Aorta (tissue), 5 donors: ENCODE data around the gene CLDND1. TPM values are rescaled to one million over a fixed set of nuclear protein-coding genes. Genes with fewer than 3 reads are reported as not detected.

ENCODE experiments used
- ATAC-seq: fragments of 200-7000 bp; cut with Tn5 transposase; one replicate; pipeline ENCODE4 v1.9.1; 2022; ENCODE audit warnings: moderate library complexity; ENCODE audit not compliant: low FRiP score
- DNase-seq, 2 donors: peaks; one replicate each; pipeline ENCODE4 v3.0.0-alpha.2; 2020
- H3K27ac ChIP-seq, 2 donors: one replicate each; pipeline ENCODE4 v1.5.1; 2013; ENCODE audit warnings: low read length in 2 of 2, mild to moderate bottlenecking in 2 of 2, moderate library complexity in 2 of 2, control low read depth in 1 of 2, inconsistent platforms in 1 of 2, low read depth in 1 of 2
- H3K27me3 ChIP-seq, 2 donors: one replicate each; pipeline ENCODE4 v1.6.1; 2013; ENCODE audit warnings: control low read depth in 1 of 2, low read length in 1 of 2, mild to moderate bottlenecking in 1 of 2, moderate library complexity in 1 of 2; ENCODE audit not compliant: insufficient read depth in 2 of 2, control insufficient read depth in 1 of 2
- H3K36me3 ChIP-seq, 2 donors: one replicate each; pipeline ENCODE4 v1.6.1; 2013; ENCODE audit warnings: control low read depth in 1 of 2, low read length in 1 of 2, mild to moderate bottlenecking in 1 of 2; ENCODE audit not compliant: insufficient read depth in 2 of 2, control insufficient read depth in 1 of 2
- H3K4me1 ChIP-seq, 2 donors: one replicate each; pipeline ENCODE4 v1.6.1; 2013; ENCODE audit warnings: low read length in 2 of 2, control low read depth in 1 of 2, mild to moderate bottlenecking in 1 of 2, moderate library complexity in 1 of 2; ENCODE audit not compliant: insufficient read depth in 2 of 2, control insufficient read depth in 1 of 2
- H3K4me3 ChIP-seq, 2 donors: one replicate each; pipeline ENCODE4 v1.5.1; 2013; ENCODE audit warnings: low read length in 2 of 2, control low read depth in 1 of 2, mild to moderate bottlenecking in 1 of 2
- H3K9me3 ChIP-seq: one replicate; pipeline ENCODE4 v1.6.1; 2013; ENCODE audit warnings: mild to moderate bottlenecking, low read length; ENCODE audit not compliant: control insufficient read depth
- WGBS, 2 donors: extraction: QIAGEN DNeasy Blood & Tissue Kit; methylation state at CpG; one replicate each; pipeline ENCODE4 v1.1.7; 2013; 5-methylcytosine and 5-hydroxymethylcytosine counted together
- intact Hi-C, 2 donors: fragments of 100-400 bp; cut with DNase I; formaldehyde crosslinking; loops; one replicate each; pipeline versions ENCODE4 v1.14.2 to v1.15.0; 2022
- polyA plus RNA-seq, 2 donors: library from polyadenylated mRNA; stranded (reverse); fragments of 200-250 nt; gene quantifications; one replicate each; pipeline ENCODE4 v1.2.3, GENCODE V29; 2013
- total RNA-seq, 2 donors: library from RNA; stranded (reverse); fragmentation: NEBNext Ultra II Directional; extraction: Animal tissue kit (Norgen Biotek cat#: 25700); gene quantifications; one replicate each; pipeline ENCODE4 v1.2.1, GENCODE V29; 2021
- donor health status: healthy with polysubstance abuse.
- donor health status: Bipolar disorder and iron deficiency.
- donor health status: DM: no; HTN: no; CAD: no.
- donor health status: DM: no; HTN: no; CAD: no.
- donor health status: DM: yes; HTN: yes; CAD: no.

The CLDND1 gene
- total and polyA plus RNA-seq, 4 donors, result 106 to 132 (median 113) TPM

GRCh38 chr3:98553021-98553563 is 30.4 kb upstream of the CLDND1 start:
- H3K27ac ChIP-seq, result no peak overlapping the region
- ATAC-seq, result no peak

GRCh38 chr3:98552232-98553020 is 29.7 kb upstream of the CLDND1 start:
- Histone ChIP-seq H3K4me3 (no peak overlapping the region), H3K4me1 (no peaks in the 10 kb centered on the region), H3K27ac (no peak overlapping the region), H3K9me3 (no peaks in the 10 kb centered on the region), H3K36me3 (no peaks in the 10 kb centered on the region), H3K27me3 (peaks cover 0 to 1% of the 10 kb centered on the region in 2 donors)
- intact Hi-C loops, result no loop called here
- no peak for ATAC-seq
- no peak for DNase-seq
- WGBS, 2 donors, result 77 to 80% methylated on average over 4 of the region's 4 CpGs

More at GRCh38 chr3:98553021-98553563, 30.4 kb upstream of the CLDND1 start:
- H3K4me1 ChIP-seq, result no peaks in the 10 kb centered on the region
- H3K4me3 ChIP-seq, result no peak overlapping the region
- no peaks in the 10 kb centered on the region for H3K9me3 ChIP-seq
- WGBS, 2 donors, result 54 to 57% methylated on average over 6 of the region's 6 CpGs
- no peaks in the 10 kb centered on the region for H3K36me3 ChIP-seq
- peaks cover 0 to 1% of the 10 kb centered on the region in 2 donors for H3K27me3 ChIP-seq
- DNase-seq, result no peak
- intact Hi-C loops, result no loop called here

- WGBS, 2 donors, result 66 to 74% methylated on average over 3 of the region's 3 CpGs
- ATAC-seq, result no peak
- H3K27ac ChIP-seq, result no peak overlapping the region
- H3K4me1 ChIP-seq, result no peaks in the 10 kb centered on the region
- no peaks in the 10 kb centered on the region for H3K9me3 ChIP-seq
- H3K36me3 ChIP-seq, result no peaks in the 10 kb centered on the region
- H3K4me3 ChIP-seq, result no peak overlapping the region
- no peak for DNase-seq
- intact Hi-C loops, result no loop called here
- H3K27me3 ChIP-seq, result peaks cover 0 to 1% of the 10 kb centered on the region in 2 donors
Measured at GRCh38 chr3:98551754-98552153, 29.1 kb upstream of the CLDND1 start.

- no peaks in the 10 kb centered on the region for H3K9me3 ChIP-seq
- H3K27ac ChIP-seq, result no peak overlapping the region
- DNase-seq, result no peak
- H3K4me1 ChIP-seq, result no peaks in the 10 kb centered on the region
- intact Hi-C loops, result no loop called here
- no peak overlapping the region for H3K4me3 ChIP-seq
- peaks cover 0 to 1% of the 10 kb centered on the region in 2 donors for H3K27me3 ChIP-seq
- H3K36me3 ChIP-seq, result no peaks in the 10 kb centered on the region
- WGBS, 2 donors, result 84 to 88% methylated on average over 2 of the region's 2 CpGs
- ATAC-seq, result no peak
Measured at GRCh38 chr3:98551236-98551635, 28.5 kb upstream of the CLDND1 start.

GRCh38 chr3:98550833-98551232 is 28.1 kb upstream of the CLDND1 start:
- intact Hi-C loops, result no loop called here

GRCh38 chr3:98548544-98548943 is 25.8 kb upstream of the CLDND1 start:
- H3K4me1 ChIP-seq, result no peaks in the 10 kb centered on the region
- ATAC-seq (no peak), DNase-seq (no peak)
- 66 to 83% methylated on average over 5 of the region's 5 CpGs for WGBS, 2 donors
- no peak overlapping the region for H3K27ac ChIP-seq
- H3K27me3 ChIP-seq, result peaks cover 0 to 1% of the 10 kb centered on the region in 2 donors
- no peak overlapping the region for H3K4me3 ChIP-seq
- intact Hi-C loops, result no loop called here
- no peaks in the 10 kb centered on the region for H3K36me3 ChIP-seq
- no peaks in the 10 kb centered on the region for H3K9me3 ChIP-seq

More at GRCh38 chr3:98550833-98551232, 28.1 kb upstream of the CLDND1 start:
- Histone ChIP-seq H3K4me1 (no peaks in the 10 kb centered on the region), H3K27me3 (peaks cover 0 to 1% of the 10 kb centered on the region in 2 donors), H3K9me3 (no peaks in the 10 kb centered on the region), H3K27ac (no peak overlapping the region), H3K4me3 (no peak overlapping the region), H3K36me3 (no peaks in the 10 kb centered on the region)
- 94% methylated on average over 3 of the region's 3 CpGs for WGBS, 2 donors
- no peak for ATAC-seq
- DNase-seq, result no peak

- Histone ChIP-seq H3K36me3 (no peaks in the 10 kb centered on the region), H3K4me3 (no peak overlapping the region), H3K9me3 (no peaks in the 10 kb centered on the region), H3K27ac (no peak overlapping the region), H3K27me3 (peaks cover 0 to 1% of the 10 kb centered on the region in 2 donors), H3K4me1 (no peaks in the 10 kb centered on the region)
- ATAC-seq, result no peak
- WGBS, 2 donors, result 78% methylated on average over 5 of the region's 5 CpGs
- intact Hi-C loops, result no loop called here
- DNase-seq, result no peak
Measured at GRCh38 chr3:98545940-98546339, 23.2 kb upstream of the CLDND1 start.

- Histone ChIP-seq H3K4me3 (no peak overlapping the region), H3K36me3 (no peaks in the 10 kb centered on the region), H3K9me3 (no peaks in the 10 kb centered on the region), H3K27me3 (no peaks in the 10 kb centered on the region), H3K4me1 (no peaks in the 10 kb centered on the region), H3K27ac (no peak overlapping the region)
- WGBS, 2 donors, result 84 to 92% methylated on average over 1 of the region's 1 CpG
- ATAC-seq (no peak), DNase-seq (no peak)
- intact Hi-C loops, result no loop called here
Measured at GRCh38 chr3:98542623-98543022, 19.9 kb upstream of the CLDND1 start.

GRCh38 chr3:98541695-98542094 is 19.0 kb upstream of the CLDND1 start:
- WGBS, 2 donors, result 96 to 97% methylated on average over 1 of the region's 1 CpG
- ATAC-seq, result no peak
- intact Hi-C loops, result no loop called here

More at GRCh38 chr3:98541695-98542094, 19.0 kb upstream of the CLDND1 start:
- H3K9me3 ChIP-seq, result no peaks in the 10 kb centered on the region
- no peaks in the 10 kb centered on the region for H3K4me1 ChIP-seq
- no peak overlapping the region for H3K27ac ChIP-seq
- DNase-seq, result no peak
- H3K4me3 ChIP-seq, result no peak overlapping the region
- H3K36me3 ChIP-seq, result no peaks in the 10 kb centered on the region
- H3K27me3 ChIP-seq, result no peaks in the 10 kb centered on the region
